SJSA1 (cell line): ENCODE data around the gene LRPPRC. TPM values are rescaled to one million over a fixed set of nuclear protein-coding genes. Genes with fewer than 3 reads are reported as not detected.
A peak's percentile ranks its signal among the peaks of the same experiment; 100 is the strongest.
"Not testable (repeated sequence)": the region's sequence is repeated elsewhere in the genome, so short reads cannot be mapped to it uniquely, and the experiment has no call there.

ENCODE experiments used
- DNase-seq, 2 experiments: peaks; one replicate each; pipeline ENCODE4 v3.0.0-alpha.2; 2015 to 2020; ENCODE audit warnings: low spot score in 2 of 2, low read depth in 1 of 2
- H3K27ac ChIP-seq: fragments of 250-450 bp; sonication (Bioruptor Pico); 2 replicates; pipeline ENCODE4 v1.5.1; 2020; ENCODE audit warnings: mild to moderate bottlenecking, moderate library complexity
- H3K27me3 ChIP-seq: fragments of 250-450 bp; sonication (Bioruptor Pico); replicated peaks from 2 replicates; pipeline ENCODE4 v1.5.1; 2020; ENCODE audit warnings: mild to moderate bottlenecking, moderate library complexity
- H3K36me3 ChIP-seq: fragments of 250-450 bp; sonication (Bioruptor Pico); 2 replicates; pipeline ENCODE4 v1.5.1; 2020; ENCODE audit warnings: mild to moderate bottlenecking
- H3K4me1 ChIP-seq: fragments of 250-450 bp; sonication (Bioruptor Pico); replicated peaks from 2 replicates; pipeline ENCODE4 v1.6.1; 2021; ENCODE audit warnings: mild to moderate bottlenecking
- H3K4me3 ChIP-seq: fragments of 250-450 bp; sonication (Bioruptor Pico); 2 replicates; pipeline ENCODE4 v1.5.1; 2020; ENCODE audit warnings: mild to moderate bottlenecking
- H3K9me3 ChIP-seq: fragments of 250-450 bp; sonication (Bioruptor Pico); replicated peaks from 2 replicates; pipeline ENCODE4 v1.5.1; 2020; ENCODE audit warnings: mild to moderate bottlenecking
- total RNA-seq: library from RNA; depleted of rRNA; stranded (reverse); fragments of >200 nt; shearing (Covaris generic); gene quantifications from 2 replicates; pipeline ENCODE4 v1.2.3, GENCODE V29; 2014; rRNA removed

Gene LRPPRC
- 50.7 and 73.0 TPM in 2 replicates for total RNA-seq

DNA sequence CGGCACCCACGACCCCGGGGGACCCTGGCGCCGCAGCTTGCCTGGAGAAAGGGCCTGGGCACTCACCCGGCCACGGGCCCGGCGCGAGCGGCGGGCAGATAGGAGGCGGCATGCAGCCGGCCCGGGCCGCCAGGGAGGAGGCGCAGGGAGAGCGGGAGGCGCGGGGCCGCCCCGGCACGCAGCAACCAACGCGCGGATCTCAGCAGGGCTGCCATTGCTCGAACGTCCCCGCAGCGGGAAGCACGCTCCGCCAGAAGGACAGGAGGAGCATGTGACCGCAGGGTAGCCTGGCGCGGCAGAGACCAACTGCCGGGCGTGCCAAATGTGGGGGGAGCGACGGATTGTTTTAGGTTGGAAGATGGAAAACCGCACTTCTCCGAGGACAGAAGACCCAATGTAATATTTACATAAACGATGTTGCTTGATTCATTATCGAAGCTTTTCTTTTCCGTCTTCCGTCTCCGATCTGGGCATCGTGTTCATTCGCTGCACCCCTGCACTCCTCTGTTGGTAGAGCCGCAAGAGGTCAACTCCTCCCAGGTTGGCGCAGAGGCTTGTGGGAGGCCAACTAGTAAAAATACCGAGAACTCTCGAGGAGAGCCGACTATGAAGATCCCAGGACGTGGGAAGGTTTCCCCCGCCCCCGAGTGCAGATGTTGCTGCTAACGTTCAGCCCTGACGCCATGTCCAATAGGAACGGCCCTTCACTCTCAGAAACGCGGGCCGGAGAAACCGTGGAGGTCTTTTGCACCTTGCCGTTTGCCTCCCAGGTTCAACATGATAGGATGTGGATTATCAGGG, at the start of gene LRPPRC:
Gene LRPPRC (minus strand): TSS at position 257 of the 801 bp plus-strand sequence. CDS start 42 bp downstream, at position 215.
- DNase-seq, result peak; percentile 94 to 98
- no peaks in the 10 kb centered on the region for H3K27me3 ChIP-seq
- H3K4me3 ChIP-seq, result peak within 1 kb of the TSS; percentile 90
- H3K36me3 ChIP-seq, result peaks cover 38% of the 10 kb centered on the region
- peak within 1 kb of the TSS; percentile 87 for H3K27ac ChIP-seq
- H3K9me3 ChIP-seq, result no peaks in the 10 kb centered on the region
- peaks cover 12% of the 10 kb centered on the region for H3K4me1 ChIP-seq

DNA sequence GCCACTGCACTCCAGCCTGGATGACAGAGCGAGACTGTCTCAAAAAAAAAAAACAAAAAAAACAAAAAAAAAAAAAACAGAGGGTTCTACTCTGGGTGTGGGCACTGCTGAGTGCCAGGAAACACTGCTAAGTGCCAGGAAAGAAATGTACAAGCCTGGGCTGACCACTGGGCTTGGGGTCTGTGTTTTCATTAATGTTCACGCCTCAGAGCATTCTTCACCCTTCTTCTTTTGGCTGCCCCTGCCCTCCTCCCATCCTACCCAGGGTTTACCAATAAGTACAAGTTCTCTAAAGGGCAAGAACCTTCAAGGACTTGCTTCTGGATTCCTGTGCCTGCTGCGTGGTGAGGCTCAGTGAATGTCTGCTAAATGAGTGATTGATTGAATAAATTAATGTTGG, 49.3 kb upstream of the LRPPRC start:
- DNase-seq, result no peak

DNA sequence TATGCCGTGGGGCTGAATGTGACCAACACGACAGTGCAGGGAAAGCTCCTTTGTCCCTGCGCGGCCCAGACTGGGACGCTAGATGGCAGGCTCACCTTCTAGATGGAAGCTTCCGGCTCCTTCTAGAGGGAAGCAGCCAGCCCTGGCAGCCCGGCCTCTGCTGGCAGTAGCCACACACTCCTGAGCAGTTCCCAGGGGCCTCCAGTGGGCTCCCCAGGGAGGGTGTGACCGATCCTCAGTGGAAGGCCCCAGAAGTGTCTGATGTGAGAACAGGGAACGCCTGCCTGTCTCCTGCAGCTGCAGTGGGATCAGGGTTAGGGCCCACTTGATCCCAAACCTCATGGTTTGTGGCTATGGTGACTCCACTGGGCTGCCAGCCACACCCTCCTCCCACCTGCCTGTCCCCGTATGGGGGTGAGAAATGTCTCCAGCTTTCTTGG, 48.5 kb upstream of the LRPPRC start:
- Histone ChIP-seq H3K9me3 (no peaks in the 10 kb centered on the region), H3K27ac (no peak overlapping the region), H3K36me3 (no peaks in the 10 kb centered on the region), H3K4me3 (no peak overlapping the region), H3K27me3 (no peaks in the 10 kb centered on the region), H3K4me1 (peaks cover 4% of the 10 kb centered on the region; the same call in 1 of the 2 replicates)
- peak; percentile 67 to 85 for DNase-seq

More for the DNA sequence above, 49.3 kb upstream of the LRPPRC start:
- no peaks in the 10 kb centered on the region for H3K36me3 ChIP-seq
- no peaks in the 10 kb centered on the region for H3K27me3 ChIP-seq
- no peaks in the 10 kb centered on the region for H3K9me3 ChIP-seq
- no peak overlapping the region for H3K27ac ChIP-seq
- H3K4me1 ChIP-seq, result peaks cover 4% of the 10 kb centered on the region; the same call in 1 of the 2 replicates
- H3K4me3 ChIP-seq, result no peak overlapping the region

DNA sequence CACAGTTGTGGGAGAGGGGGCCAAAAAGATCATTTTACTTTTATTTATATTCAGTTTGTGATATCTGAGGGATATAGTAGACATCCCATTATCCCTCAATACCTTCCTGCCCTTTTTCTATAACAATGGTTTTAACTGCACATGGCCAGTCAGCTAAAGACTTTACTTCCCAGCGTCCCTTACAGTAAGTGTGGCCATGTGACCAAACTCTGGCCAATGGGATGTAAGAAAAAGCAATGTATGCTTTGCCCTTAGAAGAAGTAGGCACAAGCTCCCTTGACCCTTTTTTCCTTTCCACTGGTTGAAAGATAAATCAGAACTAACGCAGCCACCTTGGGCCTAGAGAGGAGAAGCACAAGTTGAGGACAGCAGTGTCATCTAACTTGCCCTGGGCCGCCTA, 44.6 kb upstream of the LRPPRC start:
- peaks cover 4% of the 10 kb centered on the region; the same call in 1 of the 2 replicates for H3K4me1 ChIP-seq
- no peak for DNase-seq
- H3K36me3 ChIP-seq, result no peaks in the 10 kb centered on the region
- no peak overlapping the region for H3K4me3 ChIP-seq
- no peaks in the 10 kb centered on the region; the same call in 1 of the 2 replicates for H3K27me3 ChIP-seq
- H3K9me3 ChIP-seq, result no peaks in the 10 kb centered on the region
- no peak overlapping the region for H3K27ac ChIP-seq

DNA sequence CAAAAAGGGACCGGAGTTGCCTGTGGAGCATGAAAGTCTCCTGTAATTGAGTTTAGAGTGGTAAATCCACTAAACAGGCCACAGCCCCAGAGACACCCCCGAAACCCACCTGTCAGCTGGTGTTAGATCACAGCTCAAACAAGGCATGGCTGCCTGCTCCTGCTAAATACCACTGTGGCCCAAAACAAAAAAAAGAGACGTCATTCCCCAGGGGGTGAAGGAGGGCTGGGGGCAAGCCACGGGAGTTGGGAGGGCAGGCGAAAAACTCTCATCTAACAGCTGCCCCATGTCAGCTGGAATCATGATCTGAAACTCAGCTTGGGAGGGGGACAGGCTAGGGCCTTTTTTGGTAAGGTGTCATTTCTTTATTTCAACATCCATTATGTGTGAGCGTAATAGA, 42.5 kb upstream of the LRPPRC start:
- Histone ChIP-seq H3K4me1 (no peaks in the 10 kb centered on the region), H3K36me3 (no peaks in the 10 kb centered on the region), H3K27me3 (no peaks in the 10 kb centered on the region; the same call in none of the 2 replicates), H3K9me3 (no peaks in the 10 kb centered on the region), H3K4me3 (no peak overlapping the region), H3K27ac (no peak overlapping the region)
- DNase-seq, result no peak

DNA sequence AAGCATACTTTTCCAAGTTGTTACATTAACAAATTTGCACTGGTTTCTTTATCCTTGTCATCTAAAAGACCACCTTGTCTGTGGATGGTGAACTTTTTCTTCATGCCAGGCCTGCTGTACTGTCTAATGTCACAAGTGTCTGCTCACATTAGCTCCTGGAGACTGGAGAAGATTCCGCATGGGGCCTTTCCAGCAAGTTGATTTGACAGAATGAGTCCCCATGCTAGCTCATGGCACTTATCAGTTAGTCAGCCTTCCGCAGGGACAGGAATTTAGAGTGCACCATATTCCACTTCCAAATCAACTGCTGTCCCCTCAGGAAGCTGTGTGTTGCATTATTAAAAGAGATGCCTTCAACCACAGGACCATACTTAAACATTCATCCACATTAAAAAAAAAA, 41.4 kb upstream of the LRPPRC start:
- Histone ChIP-seq H3K36me3 (no peaks in the 10 kb centered on the region), H3K4me1 (no peaks in the 10 kb centered on the region), H3K27ac (no peak overlapping the region), H3K9me3 (no peaks in the 10 kb centered on the region), H3K27me3 (no peaks in the 10 kb centered on the region; the same call in none of the 2 replicates), H3K4me3 (no peak overlapping the region)
- DNase-seq, result no peak

DNA sequence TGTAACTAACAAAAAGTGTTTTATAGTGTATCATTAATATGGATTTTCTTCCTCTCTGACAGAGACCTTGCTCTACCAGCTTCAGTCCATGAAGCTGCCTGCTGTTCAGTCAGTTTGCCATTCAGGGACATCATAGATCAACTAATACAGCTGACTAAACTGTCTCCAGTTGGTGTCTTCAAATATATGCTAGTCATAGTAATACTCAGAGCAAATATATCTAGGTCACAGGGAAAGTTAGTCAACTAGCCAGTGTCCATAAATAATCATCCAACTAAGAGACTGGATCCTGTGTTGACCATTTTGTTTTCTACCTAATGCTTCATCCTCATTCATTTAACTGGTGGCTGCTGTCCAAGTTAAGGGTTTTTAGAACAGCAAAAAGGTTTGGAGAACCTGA, 38.2 kb upstream of the LRPPRC start:
- H3K9me3 ChIP-seq, result no peaks in the 10 kb centered on the region
- no peaks in the 10 kb centered on the region for H3K4me1 ChIP-seq
- DNase-seq, result no peak
- peaks cover 4% of the 10 kb centered on the region for H3K27me3 ChIP-seq
- H3K4me3 ChIP-seq, result no peak overlapping the region
- H3K36me3 ChIP-seq, result no peaks in the 10 kb centered on the region
- H3K27ac ChIP-seq, result no peak overlapping the region

DNA sequence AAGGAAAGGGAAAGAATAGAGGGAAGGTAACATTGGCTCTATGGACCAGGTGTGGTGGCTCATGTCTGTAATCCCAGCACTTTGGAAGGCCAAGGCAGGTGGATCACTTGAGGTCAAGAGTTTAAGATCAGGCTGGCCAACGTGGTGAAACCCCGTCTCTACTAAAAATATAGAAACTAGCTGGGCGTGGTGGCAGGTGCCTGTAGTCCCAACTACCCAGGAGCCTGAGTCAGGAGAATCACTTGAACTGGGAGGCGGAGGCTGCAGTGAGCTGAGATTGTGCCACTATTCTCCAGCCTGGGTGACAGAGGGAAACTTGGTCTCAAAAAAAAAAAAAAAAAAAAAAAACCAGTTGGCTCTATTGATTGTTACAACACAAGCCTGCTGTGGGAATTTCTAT, 31.3 kb upstream of the LRPPRC start:
- not testable (repeated sequence) for H3K4me3 ChIP-seq, DNase-seq, H3K4me1 ChIP-seq, H3K27me3 ChIP-seq, H3K9me3 ChIP-seq, H3K36me3 ChIP-seq, H3K27ac ChIP-seq

DNA sequence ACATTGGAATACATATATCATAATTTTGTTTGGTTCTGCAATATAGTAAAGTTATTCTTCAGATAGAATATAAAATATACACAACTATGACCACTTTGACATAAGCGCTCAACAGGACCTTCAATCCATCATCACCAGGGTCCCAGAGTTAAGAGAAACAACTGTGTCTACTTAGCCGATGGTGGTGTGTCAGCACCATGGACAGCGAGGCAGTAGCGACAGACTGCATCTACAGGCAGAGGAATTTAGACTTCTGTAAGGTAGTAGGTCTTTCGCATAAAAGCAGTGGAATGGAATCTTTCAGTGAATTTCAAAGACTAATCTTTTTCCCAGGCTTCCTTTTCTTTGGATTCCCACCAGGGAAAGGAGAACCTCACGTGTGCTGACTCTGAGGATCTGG, 20.5 kb upstream of the LRPPRC start:
- peak in 1 of 2 experiments; percentile 20 for DNase-seq
- H3K27me3 ChIP-seq, result 0 out of 2 replicates have a peak, but pooled peaks cover 3% of the 10 kb centered on the region

DNA sequence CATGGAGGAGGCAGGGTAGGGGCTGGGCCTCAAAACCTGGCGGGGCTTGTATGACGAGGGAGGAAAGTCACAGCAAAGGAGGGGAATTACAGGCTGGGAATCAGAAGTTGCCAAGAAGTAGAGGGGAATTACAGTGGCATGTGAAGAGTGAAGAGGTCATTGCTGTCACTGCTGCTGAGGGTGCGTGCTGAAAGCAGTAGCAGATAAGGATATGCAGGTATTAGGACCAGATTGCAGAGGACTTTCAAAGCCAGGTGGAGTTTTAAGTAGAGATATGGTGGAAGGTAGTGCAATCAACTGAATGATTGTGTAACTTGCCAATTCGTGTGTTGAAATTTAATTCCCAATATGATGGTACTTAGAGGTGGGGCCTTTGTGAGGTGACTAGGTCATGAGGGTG, 19.4 kb upstream of the LRPPRC start:
- no peaks in the 10 kb centered on the region for H3K9me3 ChIP-seq
- no peaks in the 10 kb centered on the region for H3K4me1 ChIP-seq
- H3K36me3 ChIP-seq, result no peaks in the 10 kb centered on the region
- no peak overlapping the region for H3K27ac ChIP-seq
- no peak overlapping the region for H3K4me3 ChIP-seq
- DNase-seq, result no peak
- peaks cover 3% of the 10 kb centered on the region; the same call in 1 of the 2 replicates for H3K27me3 ChIP-seq

More for the DNA sequence above, 20.5 kb upstream of the LRPPRC start:
- H3K27ac ChIP-seq, result no peak overlapping the region
- H3K4me1 ChIP-seq, result no peaks in the 10 kb centered on the region
- no peaks in the 10 kb centered on the region for H3K9me3 ChIP-seq
- no peak overlapping the region for H3K4me3 ChIP-seq
- H3K36me3 ChIP-seq, result no peaks in the 10 kb centered on the region

DNA sequence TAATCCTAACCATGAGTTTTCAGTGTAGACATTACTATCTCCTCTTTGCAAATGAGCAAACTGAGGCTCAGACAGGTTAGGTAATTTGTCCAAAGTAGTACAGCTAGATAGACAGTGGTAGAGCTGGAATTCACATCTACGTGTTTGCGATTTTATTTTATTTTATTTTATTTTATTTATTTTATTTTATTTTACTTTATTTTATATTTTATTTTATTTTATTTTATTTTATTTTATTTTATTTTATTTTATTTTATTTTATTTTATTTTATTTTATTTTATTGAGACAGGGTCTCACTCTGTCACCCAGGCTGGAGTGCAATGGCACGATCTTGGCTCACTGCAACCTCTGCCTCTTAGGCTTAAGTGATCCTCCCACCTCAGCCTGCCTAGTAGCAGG, 17.4 kb upstream of the LRPPRC start:
- not testable (repeated sequence) for H3K4me1 ChIP-seq, H3K9me3 ChIP-seq, DNase-seq, H3K4me3 ChIP-seq, H3K27me3 ChIP-seq, H3K36me3 ChIP-seq, H3K27ac ChIP-seq

DNA sequence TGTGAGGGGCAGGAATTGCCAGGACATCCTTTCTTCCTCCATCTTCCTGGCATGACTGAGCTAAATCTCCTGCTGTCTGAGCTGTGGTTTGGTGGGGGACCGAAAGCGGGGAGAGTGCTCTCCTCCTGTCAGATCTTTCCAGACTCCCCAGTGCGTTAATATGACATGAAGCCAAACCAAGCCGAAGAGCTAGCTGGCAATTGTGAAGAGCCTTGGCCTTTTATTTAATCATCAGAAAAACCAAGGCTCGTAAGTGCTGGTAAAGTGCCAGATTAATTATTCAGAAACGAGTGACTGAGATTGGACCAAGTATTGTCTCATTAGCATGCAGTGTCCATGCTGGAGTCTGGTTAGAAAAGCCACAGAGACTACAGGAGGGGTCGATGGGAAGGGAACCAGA, 14.5 kb upstream of the LRPPRC start:
- no peak for DNase-seq

DNA sequence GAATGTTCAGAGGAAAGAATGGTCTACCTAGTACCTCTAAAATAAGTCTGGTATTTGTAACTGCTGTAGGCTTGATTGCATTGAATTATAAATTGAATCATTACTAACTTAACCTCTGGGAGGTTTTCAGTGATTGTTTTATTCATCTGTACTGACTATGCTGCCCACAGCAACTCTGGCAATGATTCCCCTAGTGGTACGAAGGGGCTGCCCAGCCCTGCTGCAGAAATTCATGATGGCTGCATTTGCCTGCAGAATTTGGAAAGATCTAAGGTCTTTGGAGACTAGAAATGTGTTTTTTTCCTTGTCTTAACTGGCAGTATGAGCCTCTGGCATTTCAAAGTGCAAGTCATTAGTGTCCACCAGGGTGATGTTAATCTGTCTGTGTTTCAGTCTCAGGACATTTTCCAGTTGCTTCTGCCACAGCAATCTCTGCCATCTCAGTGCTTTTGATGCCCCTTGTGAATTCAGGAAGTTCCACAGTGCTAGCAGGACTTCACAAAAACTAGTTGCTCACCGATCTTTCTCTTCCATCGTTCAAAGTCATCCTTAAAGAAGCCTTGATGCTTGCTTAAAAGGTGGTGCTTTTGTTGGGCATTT, 13.4 kb upstream of the LRPPRC start:
- DNase-seq, result no peak
- Histone ChIP-seq H3K27ac (no peak overlapping the region), H3K9me3 (no peaks in the 10 kb centered on the region), H3K4me1 (no peaks in the 10 kb centered on the region), H3K27me3 (peaks cover 8% of the 10 kb centered on the region), H3K36me3 (no peaks in the 10 kb centered on the region), H3K4me3 (no peak overlapping the region)

More for the DNA sequence above, 14.5 kb upstream of the LRPPRC start:
- Histone ChIP-seq H3K27me3 (peaks cover 6% of the 10 kb centered on the region), H3K9me3 (no peaks in the 10 kb centered on the region), H3K27ac (no peak overlapping the region), H3K36me3 (no peaks in the 10 kb centered on the region), H3K4me1 (no peaks in the 10 kb centered on the region), H3K4me3 (no peak overlapping the region)

DNA sequence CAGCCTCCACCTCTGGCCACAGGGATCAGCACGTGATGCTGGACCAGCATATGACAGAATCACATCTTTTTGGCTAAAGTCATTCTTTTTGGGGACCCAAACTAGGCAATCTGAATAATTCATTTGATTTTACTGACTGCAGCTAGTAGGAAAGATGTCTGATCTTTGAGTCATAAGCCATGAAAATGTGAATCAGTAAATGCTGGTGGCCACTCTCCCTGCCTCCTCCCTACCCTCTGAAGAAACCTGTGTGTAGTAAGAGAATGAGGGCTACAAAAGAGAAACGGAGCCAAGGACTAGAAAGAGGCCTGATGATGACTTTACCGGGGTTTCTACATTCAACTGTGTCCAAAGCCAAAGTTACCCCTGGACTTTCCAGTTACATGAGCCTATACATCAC, 10.1 kb upstream of the LRPPRC start:
- peaks cover 19% of the 10 kb centered on the region for H3K27me3 ChIP-seq
- no peak overlapping the region for H3K4me3 ChIP-seq
- no peak for DNase-seq
- H3K36me3 ChIP-seq, result no peaks in the 10 kb centered on the region
- no peaks in the 10 kb centered on the region for H3K9me3 ChIP-seq
- no peaks in the 10 kb centered on the region for H3K4me1 ChIP-seq
- no peak overlapping the region for H3K27ac ChIP-seq
